Fibroblast of skin of back (primary cell): Measurements from ENCODE around the gene ALKBH4.
"Not testable (repeated sequence)": the region's sequence is repeated elsewhere in the genome, so short reads cannot be mapped to it uniquely, and the experiment has no call there.

ENCODE experiments used
- DNase-seq: peaks from one replicate; pipeline ENCODE4 v3.0.0-alpha.2; 2013

The ALKBH4 gene

GRCh38 chr7:102454932-102455331, 9.7 kb downstream of the ALKBH4 start:
- not testable (repeated sequence) for DNase-seq

GRCh38 chr7:102454468-102454867, 10.2 kb downstream of the ALKBH4 start:
- DNase-seq: no peak

DNA sequence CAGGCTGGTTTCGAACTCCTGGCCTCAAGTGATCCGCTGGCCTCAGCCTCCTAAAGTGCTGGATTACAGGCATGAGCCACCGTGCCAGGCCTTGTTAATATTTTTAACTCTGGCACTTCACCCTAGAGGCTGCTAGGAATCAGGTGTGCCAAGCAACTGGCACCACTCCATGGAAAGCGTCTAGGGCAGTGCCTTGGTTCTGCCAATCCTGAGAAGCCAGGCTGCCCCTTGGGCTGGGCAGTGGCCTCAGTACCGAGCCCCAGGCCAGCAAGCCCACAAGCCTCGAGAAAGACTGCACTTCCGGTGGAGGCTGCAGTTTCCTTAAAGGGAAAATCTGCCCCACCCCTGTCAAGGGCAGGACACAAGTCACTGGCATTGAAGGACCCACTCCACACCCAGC, 11.3 kb downstream of the ALKBH4 start:
- DNase-seq: no peak

DNA sequence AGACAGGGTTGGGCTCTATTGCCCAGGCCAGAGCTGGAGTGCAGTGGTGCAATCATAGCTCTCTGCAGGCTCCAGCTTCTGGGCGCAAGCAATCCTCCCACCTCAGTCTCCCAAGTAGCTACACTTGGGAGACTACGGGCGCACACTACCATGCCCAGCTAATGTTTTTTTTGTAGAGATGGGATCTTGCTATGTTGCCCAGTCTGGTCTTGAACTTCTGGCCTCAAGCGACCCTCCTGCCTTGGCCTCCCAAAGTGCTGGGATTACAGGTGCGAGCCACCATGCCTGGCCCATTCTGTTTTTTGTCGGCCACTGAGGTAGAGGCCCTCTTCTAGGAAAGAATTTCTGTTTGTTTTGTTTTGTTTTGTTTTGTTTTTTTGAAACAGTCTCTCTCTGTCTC, 12.2 kb downstream of the ALKBH4 start:
- no peak for DNase-seq

- DNase-seq: no peak
These were observed 13.2 kb downstream of the ALKBH4 start for GRCh38 chr7:102451371-102452054.

GRCh38 chr7:102450242-102450641, 14.4 kb downstream of the ALKBH4 start:
- no peak for DNase-seq

- DNase-seq: no peak
These were observed 15.5 kb downstream of the ALKBH4 start for GRCh38 chr7:102449136-102449535.

DNA sequence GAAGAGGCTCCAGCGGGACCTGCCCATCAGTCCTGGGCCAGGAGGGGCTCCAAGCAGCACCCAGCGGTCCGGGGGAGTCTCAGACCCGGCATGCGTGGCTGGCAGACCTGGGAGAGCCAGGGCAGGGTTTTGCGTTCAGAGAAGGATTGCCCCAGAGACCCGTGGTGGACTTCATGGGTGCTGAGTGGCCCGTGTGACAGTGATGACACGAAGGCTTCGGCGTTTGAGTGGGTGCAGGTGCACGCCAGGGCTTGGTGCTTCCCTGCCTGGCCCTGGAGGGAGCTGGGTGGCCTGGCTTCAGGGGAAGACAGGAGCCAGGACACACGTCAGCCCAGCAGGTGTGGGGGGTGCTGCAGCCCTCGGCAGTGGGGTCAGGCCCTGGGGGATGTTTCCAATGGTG, 17.4 kb downstream of the ALKBH4 start:
- no peak for DNase-seq

GRCh38 chr7:102446387-102447156, 18.1 kb downstream of the ALKBH4 start:
- DNase-seq: no peak

DNA sequence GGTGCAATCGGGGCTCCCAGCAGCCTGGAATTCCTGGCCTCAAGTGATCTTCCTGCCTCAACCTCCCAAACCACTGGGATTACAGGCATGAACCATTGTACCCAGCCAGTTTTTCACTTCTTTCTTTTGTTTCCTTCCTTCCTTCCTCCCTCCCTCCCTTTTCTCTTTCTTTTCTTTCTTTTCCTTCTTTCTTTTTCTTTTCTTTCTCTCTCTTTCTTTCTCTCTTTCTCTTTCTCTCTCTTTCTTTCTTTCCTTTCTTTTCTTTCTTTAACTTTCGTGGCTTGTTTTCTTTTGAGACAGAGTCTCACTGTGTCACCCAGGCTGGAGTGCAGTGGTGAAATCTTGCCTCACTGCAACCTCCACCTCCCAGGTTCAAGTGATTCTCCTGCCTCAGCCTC, 19.0 kb downstream of the ALKBH4 start:
- DNase-seq: no peak

DNA sequence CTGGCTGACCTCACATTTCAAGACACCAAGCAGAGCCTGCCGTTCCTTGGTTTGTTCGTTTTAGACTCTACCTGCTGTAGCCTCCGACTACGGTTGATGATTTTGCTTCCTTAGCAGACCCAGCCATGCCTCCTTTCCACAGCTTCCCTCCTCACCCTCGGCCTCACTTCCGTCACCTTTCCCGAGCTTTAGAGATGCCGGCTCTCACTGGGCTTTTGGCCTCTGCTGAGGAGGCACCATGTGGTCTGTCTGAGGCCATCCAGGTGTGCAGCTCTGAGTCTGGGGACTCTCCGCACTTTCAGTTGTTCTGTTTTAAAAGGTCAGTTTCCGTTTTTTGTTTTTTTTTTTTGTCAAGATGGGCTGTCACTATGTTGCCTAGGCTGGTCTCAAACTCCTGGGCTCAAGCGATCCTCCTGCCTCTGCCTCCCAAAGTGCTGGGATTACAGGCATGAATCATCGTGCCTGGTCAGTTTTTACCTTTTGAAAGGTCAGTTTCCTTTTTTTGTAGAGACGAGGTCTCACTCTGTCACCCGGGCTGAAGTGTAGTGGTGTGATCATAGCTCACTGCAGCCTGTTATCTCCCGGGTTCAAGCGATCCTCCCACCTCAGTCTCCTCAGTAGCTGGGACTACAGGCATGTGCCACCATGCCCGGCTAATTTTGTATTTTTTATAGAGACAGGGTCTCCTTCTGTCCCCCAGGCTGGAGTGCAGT, 19.5 kb downstream of the ALKBH4 start:
- no peak for DNase-seq

DNA sequence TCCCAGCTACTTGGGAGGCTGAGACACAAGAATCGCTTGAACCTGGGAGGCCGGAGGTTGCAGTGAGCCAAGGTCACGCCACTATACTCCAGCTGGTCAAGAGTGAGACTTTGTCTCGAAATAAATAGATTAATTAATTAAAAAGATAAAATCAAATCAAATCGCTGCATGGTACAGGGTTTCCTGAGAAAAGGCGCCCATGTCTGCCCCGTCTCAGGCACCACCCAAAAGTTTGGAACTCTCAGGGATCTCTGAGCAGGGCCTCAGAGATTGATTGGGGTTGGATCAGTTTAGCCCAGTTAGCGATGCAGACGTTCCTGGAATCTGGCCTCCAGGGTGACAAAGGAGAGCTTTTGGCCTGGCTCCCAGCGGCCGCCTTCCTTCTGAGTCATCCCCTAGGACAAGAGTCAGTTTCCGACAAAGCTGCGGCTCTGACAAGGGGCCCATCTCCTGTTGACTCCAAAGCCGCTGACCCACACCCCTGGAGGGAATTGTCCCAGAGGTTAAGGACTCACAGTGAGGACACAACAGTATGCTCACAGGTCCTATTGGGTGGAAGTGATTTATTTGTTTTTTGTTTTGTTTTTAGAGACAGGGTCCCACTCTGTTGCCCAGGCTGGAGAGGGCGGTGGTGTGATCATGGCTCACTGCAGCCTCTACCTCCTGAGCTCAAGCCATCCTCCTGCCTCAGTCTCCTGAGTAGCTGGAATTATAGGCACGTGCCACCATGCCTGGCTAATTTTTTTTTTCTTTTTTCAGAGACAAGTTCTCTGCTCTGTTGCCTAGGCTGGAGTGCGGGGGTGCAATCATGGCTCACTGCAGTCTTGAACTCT, 24.5 kb downstream of the ALKBH4 start:
- peak; percentile 91 for DNase-seq

DNA sequence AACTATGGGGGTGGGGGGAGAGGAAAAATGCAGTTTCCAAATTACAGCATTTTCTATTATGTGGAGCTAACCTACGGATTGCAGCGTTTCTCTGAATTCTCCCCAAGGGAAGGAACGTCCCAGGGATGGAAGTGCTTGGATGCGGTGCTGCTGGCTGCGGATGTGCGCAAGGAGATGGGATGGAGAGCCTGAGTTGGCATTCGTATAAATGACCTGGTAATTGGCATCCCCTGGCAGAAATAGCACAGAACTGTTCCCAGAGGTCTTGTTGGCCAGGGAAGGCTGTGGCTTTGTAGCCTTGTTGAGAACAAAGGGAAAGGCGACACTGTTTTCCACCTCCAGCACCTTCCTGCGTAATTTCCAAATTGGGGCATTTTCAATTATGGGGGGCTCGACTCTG, 28.5 kb downstream of the ALKBH4 start:
- DNase-seq: no peak

- DNase-seq: no peak
These were observed 30.6 kb downstream of the ALKBH4 start for GRCh38 chr7:102434039-102434486.

GRCh38 chr7:102433219-102434038, 31.2 kb downstream of the ALKBH4 start, which contains the start of gene ORAI2:
Gene ORAI2, plus strand, starts transcription at chr7:102433575. Its CDS starts 5,382 bp downstream, at chr7:102438957.
- peak; percentile 71 for DNase-seq

GRCh38 chr7:102432442-102433218, 32.0 kb downstream of the ALKBH4 start:
- DNase-seq: no peak

- no peak for DNase-seq
These were observed 32.9 kb downstream of the ALKBH4 start for GRCh38 chr7:102431617-102432298.

DNA sequence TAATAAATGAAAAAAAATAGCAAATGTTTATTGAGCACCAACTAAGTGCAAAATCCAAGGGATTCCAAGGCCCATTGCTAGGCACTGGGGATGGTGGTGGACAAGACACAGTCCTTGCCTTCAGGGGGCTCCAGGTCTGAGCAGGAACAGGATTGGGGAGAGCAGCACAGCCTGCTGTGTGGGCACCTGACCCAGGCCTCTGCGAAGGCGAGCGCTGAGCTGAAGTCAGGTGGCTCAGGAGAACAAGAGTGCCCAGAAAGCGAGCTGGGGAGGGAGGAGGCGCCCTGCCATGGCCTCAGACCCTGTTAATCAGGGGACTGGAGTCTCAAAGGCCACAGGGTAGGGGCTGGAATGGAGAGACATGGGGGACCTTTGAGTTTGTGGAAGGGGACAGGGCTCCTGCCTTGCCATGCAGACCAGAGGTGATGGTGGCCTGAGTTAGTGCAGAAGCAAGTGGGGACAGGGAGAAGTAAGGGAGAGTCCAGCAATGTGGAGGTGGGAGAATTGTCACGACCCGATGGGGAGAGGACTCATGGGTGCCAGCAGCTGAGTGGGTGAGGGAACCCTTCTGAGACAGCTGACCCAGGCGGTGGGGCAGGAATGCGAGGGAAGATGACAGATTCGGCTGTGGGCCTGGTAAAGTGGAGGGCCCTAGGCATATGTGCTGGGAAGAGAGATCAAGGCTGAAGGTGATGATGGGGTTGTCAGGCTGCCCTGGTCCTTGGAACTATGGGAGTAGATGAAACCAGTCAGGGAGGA, 35.3 kb downstream of the ALKBH4 start:
- DNase-seq: no peak

GRCh38 chr7:102427019-102427405, 37.7 kb downstream of the ALKBH4 start:
- no peak for DNase-seq
